HL-60 (cell line): ENCODE data around the gene C1QC. TPM values are rescaled to one million over a fixed set of nuclear protein-coding genes. Genes with fewer than 3 reads are reported as not detected.

Experiments used
- DNase-seq, 2 experiments: peaks; one replicate each; pipeline ENCODE4 v3.0.0-alpha.2; 2010 to 2020; ENCODE audit warnings: low read depth in 1 of 2, low spot score in 1 of 2
- H3K27ac ChIP-seq: fragments of 250-450 bp; sonication (Bioruptor Pico); replicated peaks from 2 replicates; pipeline ENCODE4 v1.5.1; 2020; ENCODE audit warnings: mild to moderate bottlenecking, moderate library complexity
- H3K27me3 ChIP-seq: fragments of 250-450 bp; sonication (Bioruptor Pico); 2 replicates; pipeline ENCODE4 v1.5.1; 2021; ENCODE audit warnings: mild to moderate bottlenecking, moderate library complexity; ENCODE audit not compliant: insufficient read depth, poor library complexity, severe bottlenecking
- H3K4me3 ChIP-seq: replicated peaks from 2 replicates; pipeline ENCODE4 v1.5.1; 2011; ENCODE audit warnings: mild to moderate bottlenecking, control low read depth, low read length; ENCODE audit not compliant: insufficient read depth
- CTCF ChIP-seq: IDR thresholded peaks from one replicate; pipeline ENCODE4 v1.5.1; 2011; ENCODE audit warnings: low read length, control low read depth, inconsistent platforms; ENCODE audit not compliant: insufficient read depth
- GABPA ChIP-seq: IDR thresholded peaks from 2 replicates; pipeline ENCODE4 v1.6.1; 2012; ENCODE audit warnings: low read depth
- POLR2AphosphoS5 ChIP-seq: IDR thresholded peaks from 2 replicates; pipeline ENCODE4 v1.6.1; 2012; ENCODE audit warnings: low read depth
- SPI1 ChIP-seq: IDR thresholded peaks from 2 replicates; pipeline ENCODE4 v1.6.1; 2012; ENCODE audit warnings: low read depth, mild to moderate bottlenecking, borderline replicate concordance
- microRNA-seq: library from miRNA; unstranded; fragments of <30 nt; microRNA quantifications from one replicate; pipeline ENCODE4, GENCODE V29; 2018
- TF ChIP-seq, protein P1 (sequence below): IDR thresholded peaks from 2 replicates; pipeline ENCODE4 v1.6.1; 2012; ENCODE audit warnings: low read depth; ENCODE audit not compliant: insufficient replicate concordance

C1QC gene

DNA sequence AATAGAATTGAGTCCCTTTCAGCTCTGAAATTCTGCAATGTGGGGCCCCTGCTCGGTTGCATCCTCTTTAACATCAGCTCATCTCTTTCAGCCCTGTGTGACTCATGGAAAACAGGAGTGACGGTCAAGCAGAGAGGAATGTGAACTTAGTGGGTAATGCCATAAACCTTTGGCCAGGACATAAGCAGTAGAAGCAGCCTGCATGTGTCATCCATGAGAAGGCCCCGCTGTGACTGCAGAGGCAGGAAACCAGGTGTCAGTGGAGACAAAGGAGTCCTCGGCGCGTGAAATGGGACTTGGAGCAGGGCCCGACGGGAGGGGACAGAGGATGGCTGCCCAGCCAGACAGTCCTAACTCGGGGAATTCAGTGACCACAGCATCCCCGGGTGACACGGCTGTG, 46.1 kb downstream of the C1QC start:
- no peak for DNase-seq
- Histone ChIP-seq H3K27me3 (peaks cover 2% of the 10 kb centered on the region), H3K27ac (no peak overlapping the region), H3K4me3 (no peak overlapping the region)
- TF ChIP-seq SPI1 (no peak), POLR2AphosphoS5 (no peak)

DNA sequence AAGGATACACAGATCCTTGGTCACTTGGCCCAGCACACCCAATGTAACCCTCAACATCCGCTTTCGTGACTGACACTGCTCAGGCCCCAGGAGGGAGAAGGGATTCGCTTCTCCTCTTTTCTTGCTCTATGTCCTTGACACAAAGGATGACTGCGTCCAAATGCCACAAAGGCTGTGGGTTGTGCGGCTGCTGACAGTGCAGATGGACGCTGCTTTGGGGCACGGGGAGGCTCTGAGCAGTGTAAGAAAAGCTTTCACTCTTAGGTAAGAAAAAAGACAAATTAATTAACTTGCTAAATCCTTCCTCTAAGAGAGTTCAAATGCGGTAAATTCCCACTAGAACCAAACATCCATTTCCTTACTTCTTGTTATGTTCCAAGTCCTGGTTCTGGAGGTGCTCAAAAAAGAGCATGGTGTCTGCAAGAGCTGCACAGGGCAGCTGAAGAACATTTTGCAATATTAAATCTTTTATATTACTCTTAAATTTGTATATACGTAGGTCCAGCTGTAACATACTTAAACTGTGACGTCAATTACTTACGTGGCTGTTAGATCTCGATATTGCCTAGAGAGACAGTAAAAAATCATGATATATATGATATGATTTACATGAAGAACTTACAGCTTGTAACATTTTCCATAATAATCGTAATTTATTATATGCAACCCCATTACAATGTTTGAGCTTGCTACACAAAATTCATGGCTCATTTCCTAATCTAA, 47.8 kb downstream of the C1QC start:
- Histone ChIP-seq H3K4me3 (no peak overlapping the region), H3K27ac (no peak overlapping the region), H3K27me3 (peaks cover 2% of the 10 kb centered on the region)
- TF ChIP-seq CTCF (no peak), GABPA (no peak), POLR2AphosphoS5 (no peak), SPI1 (no peak)
- TF ChIP-seq, protein P1, sequence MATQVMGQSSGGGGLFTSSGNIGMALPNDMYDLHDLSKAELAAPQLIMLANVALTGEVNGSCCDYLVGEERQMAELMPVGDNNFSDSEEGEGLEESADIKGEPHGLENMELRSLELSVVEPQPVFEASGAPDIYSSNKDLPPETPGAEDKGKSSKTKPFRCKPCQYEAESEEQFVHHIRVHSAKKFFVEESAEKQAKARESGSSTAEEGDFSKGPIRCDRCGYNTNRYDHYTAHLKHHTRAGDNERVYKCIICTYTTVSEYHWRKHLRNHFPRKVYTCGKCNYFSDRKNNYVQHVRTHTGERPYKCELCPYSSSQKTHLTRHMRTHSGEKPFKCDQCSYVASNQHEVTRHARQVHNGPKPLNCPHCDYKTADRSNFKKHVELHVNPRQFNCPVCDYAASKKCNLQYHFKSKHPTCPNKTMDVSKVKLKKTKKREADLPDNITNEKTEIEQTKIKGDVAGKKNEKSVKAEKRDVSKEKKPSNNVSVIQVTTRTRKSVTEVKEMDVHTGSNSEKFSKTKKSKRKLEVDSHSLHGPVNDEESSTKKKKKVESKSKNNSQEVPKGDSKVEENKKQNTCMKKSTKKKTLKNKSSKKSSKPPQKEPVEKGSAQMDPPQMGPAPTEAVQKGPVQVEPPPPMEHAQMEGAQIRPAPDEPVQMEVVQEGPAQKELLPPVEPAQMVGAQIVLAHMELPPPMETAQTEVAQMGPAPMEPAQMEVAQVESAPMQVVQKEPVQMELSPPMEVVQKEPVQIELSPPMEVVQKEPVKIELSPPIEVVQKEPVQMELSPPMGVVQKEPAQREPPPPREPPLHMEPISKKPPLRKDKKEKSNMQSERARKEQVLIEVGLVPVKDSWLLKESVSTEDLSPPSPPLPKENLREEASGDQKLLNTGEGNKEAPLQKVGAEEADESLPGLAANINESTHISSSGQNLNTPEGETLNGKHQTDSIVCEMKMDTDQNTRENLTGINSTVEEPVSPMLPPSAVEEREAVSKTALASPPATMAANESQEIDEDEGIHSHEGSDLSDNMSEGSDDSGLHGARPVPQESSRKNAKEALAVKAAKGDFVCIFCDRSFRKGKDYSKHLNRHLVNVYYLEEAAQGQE = no peak
- DNase-seq = no peak

DNA sequence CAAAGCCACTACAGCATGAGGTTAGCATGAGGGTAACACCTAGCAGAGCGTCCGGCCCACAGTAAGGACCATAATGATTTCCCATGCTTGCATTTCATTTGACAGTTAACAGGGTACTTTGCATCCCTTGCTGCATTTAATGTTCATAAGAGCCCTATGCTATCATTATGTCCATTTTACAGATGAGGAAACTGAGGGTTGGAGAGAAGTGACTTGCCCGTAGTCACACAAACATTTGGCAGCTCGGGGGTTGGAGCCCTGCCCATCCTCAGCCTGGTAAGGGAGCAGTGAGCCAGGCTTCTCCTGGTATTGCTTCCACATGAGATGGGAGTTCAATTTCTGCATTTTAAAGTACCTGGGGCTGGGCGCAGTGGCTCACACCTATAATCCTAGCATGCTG, 50.7 kb downstream of the C1QC start:
- DNase-seq = no peak
- no peak overlapping the region for H3K4me3 ChIP-seq
- H3K27me3 ChIP-seq = peaks cover 2% of the 10 kb centered on the region
- H3K27ac ChIP-seq = no peak overlapping the region
- TF ChIP-seq, protein P1 = no peak

GRCh38 chr1:22696610-22697009, 53.2 kb downstream of the C1QC start:
- H3K4me3 ChIP-seq = no peak overlapping the region
- TF ChIP-seq SPI1 = no peak
- TF ChIP-seq GABPA = no peak

More at GRCh38 chr1:22696610-22697009, 53.2 kb downstream of the C1QC start:
- Histone ChIP-seq H3K27me3 (no peaks in the 10 kb centered on the region), H3K27ac (no peak overlapping the region)
- no peak for DNase-seq

Small RNAs within 50 kb of the gene (microRNA-seq; reads per million reads assigned to microRNA genes)
- gene MIR6127 = not detected
